Hepatocyte (in vitro differentiated cells): Measurements from ENCODE around the gene DPP3.

Experiments
- EZH2phosphoT487 ChIP-seq: fragments of 200-600 bp; sonication (generic); IDR thresholded peaks from one replicate; pipeline ENCODE4 v1.6.1; 2018; ENCODE audit warnings: antibody characterized with exemption, mild to moderate bottlenecking, low read depth, moderate library complexity; ENCODE audit not compliant: unreplicated experiment, severe bottlenecking
- TF ChIP-seq, protein P1 (sequence below): fragments of 200-600 bp; sonication (generic); IDR thresholded peaks from 2 replicates; pipeline ENCODE4 v1.5.1; 2016; ENCODE audit warnings: antibody characterized with exemption, mild to moderate bottlenecking; ENCODE audit not compliant: poor library complexity

DNA sequence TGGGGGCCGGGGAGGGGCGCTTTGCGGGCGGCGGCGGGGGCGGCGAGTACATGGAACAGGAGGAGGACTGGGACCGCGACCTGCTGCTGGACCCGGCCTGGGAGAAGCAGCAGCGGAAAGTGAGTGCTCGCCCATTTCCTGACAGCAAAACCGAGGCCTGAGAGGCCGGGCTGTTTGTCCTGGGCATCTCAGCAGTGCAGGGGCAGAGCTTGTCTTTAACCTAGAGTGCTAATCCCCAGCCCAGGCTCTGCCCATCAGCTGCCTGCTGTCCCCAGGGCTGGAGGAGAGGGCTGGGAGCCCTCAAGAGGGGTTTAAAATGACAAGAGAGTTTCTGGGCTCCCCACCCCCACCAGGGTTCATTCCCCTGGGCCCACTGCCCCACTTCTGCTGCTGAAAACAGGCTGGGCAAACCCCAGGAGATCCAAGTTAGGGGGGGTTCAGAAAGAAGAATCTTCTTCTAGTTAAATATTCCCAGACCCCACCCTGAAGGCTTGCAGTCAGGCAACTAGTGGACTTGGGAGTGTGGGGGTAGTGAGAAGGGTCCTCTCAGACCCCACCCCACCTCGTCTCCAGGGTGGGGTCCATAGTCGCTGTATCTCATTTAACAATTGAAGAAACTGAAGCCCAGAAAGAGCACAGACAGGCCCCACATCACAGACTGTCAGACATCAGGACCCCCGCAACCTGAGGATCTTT lies 66.9 kb downstream of the DPP3 start:
- TF ChIP-seq, protein P1, sequence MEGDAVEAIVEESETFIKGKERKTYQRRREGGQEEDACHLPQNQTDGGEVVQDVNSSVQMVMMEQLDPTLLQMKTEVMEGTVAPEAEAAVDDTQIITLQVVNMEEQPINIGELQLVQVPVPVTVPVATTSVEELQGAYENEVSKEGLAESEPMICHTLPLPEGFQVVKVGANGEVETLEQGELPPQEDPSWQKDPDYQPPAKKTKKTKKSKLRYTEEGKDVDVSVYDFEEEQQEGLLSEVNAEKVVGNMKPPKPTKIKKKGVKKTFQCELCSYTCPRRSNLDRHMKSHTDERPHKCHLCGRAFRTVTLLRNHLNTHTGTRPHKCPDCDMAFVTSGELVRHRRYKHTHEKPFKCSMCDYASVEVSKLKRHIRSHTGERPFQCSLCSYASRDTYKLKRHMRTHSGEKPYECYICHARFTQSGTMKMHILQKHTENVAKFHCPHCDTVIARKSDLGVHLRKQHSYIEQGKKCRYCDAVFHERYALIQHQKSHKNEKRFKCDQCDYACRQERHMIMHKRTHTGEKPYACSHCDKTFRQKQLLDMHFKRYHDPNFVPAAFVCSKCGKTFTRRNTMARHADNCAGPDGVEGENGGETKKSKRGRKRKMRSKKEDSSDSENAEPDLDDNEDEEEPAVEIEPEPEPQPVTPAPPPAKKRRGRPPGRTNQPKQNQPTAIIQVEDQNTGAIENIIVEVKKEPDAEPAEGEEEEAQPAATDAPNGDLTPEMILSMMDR: no peak
- TF ChIP-seq EZH2phosphoT487: no peak
